HepG2 (cell line): ENCODE measurements around the gene PGPEP1. TPM values are rescaled to one million over a fixed set of nuclear protein-coding genes. Genes with fewer than 3 reads are reported as not detected.

Experiments used
- AGO2 ChIP-seq: fragments of 200-400 bp; formaldehyde crosslinking; optimal IDR thresholded peaks from 2 replicates; pipeline ENCODE3; 2017; ENCODE audit warnings: mild to moderate bottlenecking, low read depth, low read length, moderate library complexity
- GZF1 ChIP-seq: sonication (generic); formaldehyde crosslinking; IDR thresholded peaks from 2 replicates; pipeline ENCODE4 v1.5.1; 2020; ENCODE audit warnings: mild to moderate bottlenecking, missing genetic modification reagents
- HMGA1 ChIP-seq: sonication (generic); formaldehyde crosslinking; conservative IDR thresholded peaks from 2 replicates; pipeline ENCODE4 v1.4.0; 2020; ENCODE audit warnings: missing genetic modification reagents
- NR2C2 ChIP-seq: sonication (generic); formaldehyde crosslinking; IDR thresholded peaks from 2 replicates; pipeline ENCODE4 v1.4.0; 2020; ENCODE audit warnings: missing genetic modification reagents, mild to moderate bottlenecking, moderate library complexity, borderline replicate concordance
- PAX8 ChIP-seq: sonication (generic); formaldehyde crosslinking; IDR thresholded peaks from 2 replicates; pipeline ENCODE4 v1.8.0; 2022; ENCODE audit warnings: mild to moderate bottlenecking, missing genetic modification reagents, borderline replicate concordance
- POLR2G ChIP-seq: fragments of 200-400 bp; formaldehyde crosslinking; IDR thresholded peaks from 2 replicates; pipeline ENCODE4 v1.6.1; 2018; ENCODE audit warnings: mild to moderate bottlenecking, low read depth, low read length, moderate library complexity
- SIX1 ChIP-seq: sonication (generic); formaldehyde crosslinking; IDR thresholded peaks from 2 replicates; pipeline ENCODE4 v1.4.0; 2020; ENCODE audit warnings: missing genetic modification reagents, borderline replicate concordance
- SMAD3 ChIP-seq: sonication (generic); formaldehyde crosslinking; IDR thresholded peaks from 2 replicates; pipeline ENCODE4 v1.4.0; 2020; ENCODE audit warnings: missing genetic modification reagents
- ZFX ChIP-seq: sonication (generic); formaldehyde crosslinking; IDR thresholded peaks from 2 replicates; pipeline ENCODE4 v1.4.0; 2020; ENCODE audit warnings: mild to moderate bottlenecking, low read depth, missing genetic modification reagents, moderate library complexity
- ZNF256 ChIP-seq: sonication (generic); formaldehyde crosslinking; conservative IDR thresholded peaks from 2 replicates; pipeline ENCODE4 v1.4.0; 2020; ENCODE audit warnings: missing genetic modification reagents
- ZNF550 ChIP-seq: sonication (generic); formaldehyde crosslinking; IDR thresholded peaks from 2 replicates; pipeline ENCODE4 v1.4.0; 2020; ENCODE audit warnings: mild to moderate bottlenecking, missing genetic modification reagents, borderline replicate concordance
- ZNF569 ChIP-seq: sonication (generic); formaldehyde crosslinking; IDR thresholded peaks from 2 replicates; pipeline ENCODE4 v1.5.0; 2020; ENCODE audit warnings: mild to moderate bottlenecking, missing genetic modification reagents, moderate library complexity, borderline replicate concordance
- ZNF607 ChIP-seq: sonication (generic); formaldehyde crosslinking; IDR thresholded peaks from 2 replicates; pipeline ENCODE4 v1.5.1; 2020; ENCODE audit warnings: missing genetic modification reagents, mild to moderate bottlenecking, borderline replicate concordance
- ZNF766 ChIP-seq: sonication (generic); formaldehyde crosslinking; IDR thresholded peaks from 2 replicates; pipeline ENCODE4 v1.5.0; 2020; ENCODE audit warnings: missing genetic modification reagents, borderline replicate concordance
- ZNF83 ChIP-seq: sonication (generic); formaldehyde crosslinking; IDR thresholded peaks from 2 replicates; pipeline ENCODE4 v1.4.0; 2020; ENCODE audit warnings: missing genetic modification reagents, mild to moderate bottlenecking, borderline replicate concordance
- polyA plus RNA-seq, 8 experiments: library from polyadenylated mRNA; depleted of rRNA in 3 of 8; stranded (reverse) in 7 of 8; unstranded in 1 of 8; fragments of >200 nt; fragmentation: Illumina TruSeq in 4 of 8; extraction: Trizol in 4 of 8; gene quantifications; 2 replicates each; pipeline versions ENCODE4 v1.2.1 to v1.2.3, GENCODE V29; 2011 to 2016; ENCODE audit warnings: low read depth in 4 of 8, missing spikeins in 1 of 8, mixed read lengths in 1 of 8; ENCODE audit not compliant: insufficient read depth in 1 of 8
- total RNA-seq, 5 experiments: library from RNA; depleted of rRNA; stranded (reverse); fragments of >200 nt; fragmentation: Illumina TruSeq; extraction: Trizol; gene quantifications; 2 replicates each; pipeline ENCODE4 v1.2.3, GENCODE V29; 2016; ENCODE audit warnings: low read depth in 1 of 5
- TF ChIP-seq, protein P1 (sequence below): sonication (generic); formaldehyde crosslinking; IDR thresholded peaks from 2 replicates; pipeline ENCODE4 v1.4.0; 2020; ENCODE audit warnings: missing genetic modification reagents
- TF ChIP-seq, protein P2 (sequence below): sonication (generic); formaldehyde crosslinking; IDR thresholded peaks from 2 replicates; pipeline ENCODE4 v1.4.0; 2020; ENCODE audit warnings: mild to moderate bottlenecking, low read depth, missing genetic modification reagents
- TF ChIP-seq, protein P3 (sequence below): sonication (generic); formaldehyde crosslinking; IDR thresholded peaks from 2 replicates; pipeline ENCODE4 v1.8.0; 2022; ENCODE audit warnings: missing genetic modification reagents, low read depth, mild to moderate bottlenecking, borderline replicate concordance
- TF ChIP-seq, protein P4 (sequence below): sonication (generic); formaldehyde crosslinking; IDR thresholded peaks from 2 replicates; pipeline ENCODE4 v1.5.1; 2020; ENCODE audit warnings: missing genetic modification reagents, mild to moderate bottlenecking, borderline replicate concordance
- TF ChIP-seq, protein P5 (sequence below): sonication (generic); formaldehyde crosslinking; IDR thresholded peaks from 2 replicates; pipeline ENCODE4 v1.5.1; 2020; ENCODE audit warnings: mild to moderate bottlenecking, missing genetic modification reagents, borderline replicate concordance
- TF ChIP-seq, protein P6 (sequence below): sonication (generic); formaldehyde crosslinking; IDR thresholded peaks from 2 replicates; pipeline ENCODE4 v1.5.0; 2020; ENCODE audit warnings: mild to moderate bottlenecking, missing genetic modification reagents

Gene PGPEP1
- total and polyA plus RNA-seq, 2 of the 13 experiments (the other 11 are each of a cell fraction or from before 2014, with no cell fraction given) = 53.1 to 56.6 TPM

GRCh38 chr19:18291590-18292461 is 48.6 kb upstream of the PGPEP1 start (continued):
- TF ChIP-seq, protein P1, sequence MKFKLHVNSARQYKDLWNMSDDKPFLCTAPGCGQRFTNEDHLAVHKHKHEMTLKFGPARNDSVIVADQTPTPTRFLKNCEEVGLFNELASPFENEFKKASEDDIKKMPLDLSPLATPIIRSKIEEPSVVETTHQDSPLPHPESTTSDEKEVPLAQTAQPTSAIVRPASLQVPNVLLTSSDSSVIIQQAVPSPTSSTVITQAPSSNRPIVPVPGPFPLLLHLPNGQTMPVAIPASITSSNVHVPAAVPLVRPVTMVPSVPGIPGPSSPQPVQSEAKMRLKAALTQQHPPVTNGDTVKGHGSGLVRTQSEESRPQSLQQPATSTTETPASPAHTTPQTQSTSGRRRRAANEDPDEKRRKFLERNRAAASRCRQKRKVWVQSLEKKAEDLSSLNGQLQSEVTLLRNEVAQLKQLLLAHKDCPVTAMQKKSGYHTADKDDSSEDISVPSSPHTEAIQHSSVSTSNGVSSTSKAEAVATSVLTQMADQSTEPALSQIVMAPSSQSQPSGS (CRISPR knock-in tag) = peak; percentile 28; the same call in 1 of the 2 replicates
- no peak for TF ChIP-seq HMGA1 (CRISPR knock-in tag)
- TF ChIP-seq, protein P2, sequence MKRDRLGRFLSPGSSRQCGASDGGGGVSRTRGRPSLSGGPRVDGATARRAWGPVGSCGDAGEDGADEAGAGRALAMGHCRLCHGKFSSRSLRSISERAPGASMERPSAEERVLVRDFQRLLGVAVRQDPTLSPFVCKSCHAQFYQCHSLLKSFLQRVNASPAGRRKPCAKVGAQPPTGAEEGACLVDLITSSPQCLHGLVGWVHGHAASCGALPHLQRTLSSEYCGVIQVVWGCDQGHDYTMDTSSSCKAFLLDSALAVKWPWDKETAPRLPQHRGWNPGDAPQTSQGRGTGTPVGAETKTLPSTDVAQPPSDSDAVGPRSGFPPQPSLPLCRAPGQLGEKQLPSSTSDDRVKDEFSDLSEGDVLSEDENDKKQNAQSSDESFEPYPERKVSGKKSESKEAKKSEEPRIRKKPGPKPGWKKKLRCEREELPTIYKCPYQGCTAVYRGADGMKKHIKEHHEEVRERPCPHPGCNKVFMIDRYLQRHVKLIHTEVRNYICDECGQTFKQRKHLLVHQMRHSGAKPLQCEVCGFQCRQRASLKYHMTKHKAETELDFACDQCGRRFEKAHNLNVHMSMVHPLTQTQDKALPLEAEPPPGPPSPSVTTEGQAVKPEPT (CRISPR knock-in tag) = no peak
- TF ChIP-seq ZNF607 (CRISPR knock-in tag) = peak; percentile 75; the same call in 1 of the 2 replicates
- TF ChIP-seq ZNF256 (CRISPR knock-in tag) = no peak
- no peak for TF ChIP-seq ZNF569 (CRISPR knock-in tag)
- TF ChIP-seq ZNF83 = no peak
- no peak for TF ChIP-seq SIX1 (CRISPR knock-in tag)
- TF ChIP-seq, protein P3, sequence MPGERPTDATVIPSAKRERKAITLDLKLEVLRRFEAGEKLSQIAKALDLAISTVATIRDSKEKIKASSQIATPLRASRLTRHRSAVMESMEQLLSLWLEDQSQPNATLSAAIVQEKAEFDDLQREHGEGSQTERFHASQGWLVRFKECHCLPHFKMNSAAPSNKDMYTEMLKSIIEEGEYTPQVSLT (CRISPR knock-in tag) = no peak
- TF ChIP-seq, protein P4, sequence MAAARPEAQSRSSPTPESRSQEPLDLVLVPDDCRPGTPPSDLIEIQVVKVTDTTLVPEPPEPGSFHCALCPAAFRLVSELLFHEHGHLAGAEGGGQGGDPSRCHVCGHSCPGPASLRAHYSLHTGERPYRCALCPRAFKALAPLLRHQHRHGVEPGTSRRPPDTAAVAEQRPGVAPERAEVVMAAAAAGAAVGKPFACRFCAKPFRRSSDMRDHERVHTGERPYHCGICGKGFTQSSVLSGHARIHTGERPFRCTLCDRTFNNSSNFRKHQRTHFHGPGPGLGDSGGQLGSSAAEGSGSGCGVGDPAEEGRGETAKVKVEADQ = no peak
- no peak for TF ChIP-seq ZNF550 (CRISPR knock-in tag)
- TF ChIP-seq, protein P5, sequence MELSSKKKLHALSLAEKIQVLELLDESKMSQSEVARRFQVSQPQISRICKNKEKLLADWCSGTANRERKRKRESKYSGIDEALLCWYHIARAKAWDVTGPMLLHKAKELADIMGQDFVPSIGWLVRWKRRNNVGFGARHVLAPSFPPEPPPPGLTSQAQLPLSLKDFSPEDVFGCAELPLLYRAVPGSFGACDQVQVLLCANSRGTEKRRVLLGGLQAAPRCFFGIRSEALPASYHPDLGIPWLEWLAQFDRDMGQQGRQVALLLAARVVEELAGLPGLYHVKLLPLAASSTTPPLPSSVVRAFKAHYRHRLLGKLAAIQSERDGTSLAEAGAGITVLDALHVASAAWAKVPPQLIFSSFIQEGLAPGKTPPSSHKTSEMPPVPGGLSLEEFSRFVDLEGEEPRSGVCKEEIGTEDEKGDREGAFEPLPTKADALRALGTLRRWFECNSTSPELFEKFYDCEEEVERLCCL = 0 out of 2 replicates have a peak, but pooled peaks have one; percentile 50
- peak; percentile 80 for TF ChIP-seq ZFX (CRISPR knock-in tag)
- peak; percentile 67 for TF ChIP-seq NR2C2 (CRISPR knock-in tag)
- TF ChIP-seq GZF1 (CRISPR knock-in tag) = no peak
- no peak for TF ChIP-seq POLR2G
- TF ChIP-seq ZNF766 (CRISPR knock-in tag) = no peak
- no peak for TF ChIP-seq AGO2
- TF ChIP-seq, protein P6, sequence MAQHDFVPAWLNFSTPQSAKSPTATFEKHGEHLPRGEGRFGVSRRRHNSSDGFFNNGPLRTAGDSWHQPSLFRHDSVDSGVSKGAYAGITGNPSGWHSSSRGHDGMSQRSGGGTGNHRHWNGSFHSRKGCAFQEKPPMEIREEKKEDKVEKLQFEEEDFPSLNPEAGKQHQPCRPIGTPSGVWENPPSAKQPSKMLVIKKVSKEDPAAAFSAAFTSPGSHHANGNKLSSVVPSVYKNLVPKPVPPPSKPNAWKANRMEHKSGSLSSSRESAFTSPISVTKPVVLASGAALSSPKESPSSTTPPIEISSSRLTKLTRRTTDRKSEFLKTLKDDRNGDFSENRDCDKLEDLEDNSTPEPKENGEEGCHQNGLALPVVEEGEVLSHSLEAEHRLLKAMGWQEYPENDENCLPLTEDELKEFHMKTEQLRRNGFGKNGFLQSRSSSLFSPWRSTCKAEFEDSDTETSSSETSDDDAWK (CRISPR knock-in tag) = no peak
- peak; percentile 78; the same call in 1 of the 2 replicates for TF ChIP-seq PAX8
- no peak for TF ChIP-seq SMAD3
